GM19324 (cell line): ENCODE results near the gene ICE2.

Experiments used
- ATAC-seq: cut with Tn5 transposase; IDR thresholded peaks from one replicate; pipeline ENCODE4 v1.9.1; 2021; ENCODE audit warnings: mild to moderate bottlenecking, moderate library complexity; ENCODE audit not compliant: unreplicated experiment, low FRiP score

ICE2 gene

GRCh38 chr15:60373327-60373726 lies 105.6 kb downstream of the ICE2 start:
- ATAC-seq: no peak

- ATAC-seq: no peak
These were observed 106.2 kb downstream of the ICE2 start for GRCh38 chr15:60372756-60373155.

- no peak for ATAC-seq
These were observed 106.7 kb downstream of the ICE2 start for GRCh38 chr15:60372227-60372626.

- no peak for ATAC-seq
These were observed 107.5 kb downstream of the ICE2 start for GRCh38 chr15:60371175-60372051.

GRCh38 chr15:60370869-60371136 lies 108.1 kb downstream of the ICE2 start:
- ATAC-seq: no peak

- ATAC-seq: no peak
These were observed 108.7 kb downstream of the ICE2 start for GRCh38 chr15:60370105-60370868.

GRCh38 chr15:60369696-60370095 lies 109.2 kb downstream of the ICE2 start:
- ATAC-seq: no peak
